GM23338 (cell line): ENCODE measurements around the gene TRIM52. TPM values are rescaled to one million over a fixed set of nuclear protein-coding genes. Genes with fewer than 3 reads are reported as not detected.
A peak's percentile ranks its signal among the peaks of the same experiment; 100 is the strongest.

Source experiments
- ATAC-seq: fragments of 200-7000 bp; cut with Tn5 transposase; 3 replicates; pipeline ENCODE4 v1.9.1; 2020
- DNase-seq: peaks from one replicate; pipeline ENCODE4 v3.0.0-alpha.2; 2015; ENCODE audit warnings: low spot score
- H2AFZ ChIP-seq: fragments of 200-600 bp; sonication (generic); 2 replicates; pipeline ENCODE4 v1.8.0; 2016; ENCODE audit warnings: antibody characterized with exemption, mild to moderate bottlenecking, moderate library complexity
- H3F3A ChIP-seq: fragments of 200-600 bp; sonication (generic); replicated peaks from 2 replicates; pipeline ENCODE4 v1.8.0; 2017; ENCODE audit warnings: antibody characterized with exemption, mixed run types, low read depth
- H3K27ac ChIP-seq: fragments of 200-600 bp; sonication (generic); 2 replicates; pipeline ENCODE4 v1.6.1; 2016; ENCODE audit warnings: low read depth
- H3K27me3 ChIP-seq: fragments of 200-600 bp; sonication (generic); 2 replicates; pipeline ENCODE4 v1.8.0; 2016; ENCODE audit warnings: mild to moderate bottlenecking, mixed run types, moderate library complexity; ENCODE audit not compliant: insufficient read depth
- H3K36me3 ChIP-seq: fragments of 200-600 bp; sonication (generic); 2 replicates; pipeline ENCODE4 v1.8.0; 2016; ENCODE audit warnings: mild to moderate bottlenecking; ENCODE audit not compliant: insufficient read depth
- H3K4me1 ChIP-seq: fragments of 200-600 bp; sonication (generic); 2 replicates; pipeline ENCODE4 v1.8.0; 2016; ENCODE audit warnings: mild to moderate bottlenecking, moderate library complexity; ENCODE audit not compliant: insufficient read depth
- H3K4me2 ChIP-seq: fragments of 200-600 bp; sonication (generic); 2 replicates; pipeline ENCODE4 v1.7.1; 2017; ENCODE audit warnings: mixed run types
- H3K4me3 ChIP-seq: fragments of 200-600 bp; sonication (generic); 2 replicates; pipeline ENCODE4 v1.6.1; 2016; ENCODE audit warnings: mixed run types
- H3K79me2 ChIP-seq: fragments of 200-600 bp; sonication (generic); replicated peaks from 2 replicates; pipeline ENCODE4 v1.8.0; 2017; ENCODE audit warnings: mild to moderate bottlenecking; ENCODE audit not compliant: insufficient read depth
- H3K9me2 ChIP-seq: fragments of 200-600 bp; sonication (generic); 2 replicates; pipeline ENCODE4 v1.8.0; 2017; ENCODE audit not compliant: insufficient read depth
- H4K20me1 ChIP-seq: fragments of 200-600 bp; sonication (generic); replicated peaks from 2 replicates; pipeline ENCODE4 v1.8.0; 2017; ENCODE audit warnings: mild to moderate bottlenecking; ENCODE audit not compliant: insufficient read depth
- H3K27ac Mint-ChIP-seq: 2 replicates; pipeline ENCODE4 v1.8.0; 2020; ENCODE audit warnings: inconsistent platforms, mild to moderate bottlenecking, moderate library complexity, mixed read lengths
- H3K27me3 Mint-ChIP-seq: 3 replicates; pipeline ENCODE4 v1.8.0; 2022; ENCODE audit warnings: low read depth, mild to moderate bottlenecking, moderate library complexity, mixed read lengths, inconsistent platforms; ENCODE audit not compliant: insufficient read depth, poor library complexity
- H3K36me3 Mint-ChIP-seq: 3 replicates; pipeline ENCODE4 v1.8.0; 2021; ENCODE audit warnings: low read depth, mild to moderate bottlenecking, inconsistent platforms, moderate library complexity, mixed read lengths
- H3K4me1 Mint-ChIP-seq: 3 replicates; pipeline ENCODE4 v1.8.0; 2020; ENCODE audit warnings: mild to moderate bottlenecking, inconsistent platforms, mixed read lengths
- H3K4me3 Mint-ChIP-seq: 3 replicates; pipeline ENCODE4 v1.8.0; 2021; ENCODE audit warnings: moderate library complexity, mild to moderate bottlenecking, inconsistent platforms, mixed read lengths
- H3K9me3 Mint-ChIP-seq: 3 replicates; pipeline ENCODE4 v1.8.0; 2020; ENCODE audit warnings: moderate library complexity, mild to moderate bottlenecking, inconsistent platforms, mixed read lengths
- CREB1 ChIP-seq: fragments of 250-450 bp; sonication (Bioruptor Pico); IDR thresholded peaks from 2 replicates; pipeline ENCODE4 v1.5.0; 2020; ENCODE audit warnings: low read depth, mild to moderate bottlenecking, moderate library complexity
- CTCF ChIP-seq, 2 experiments: fragments of 200-600 bp in 1 of 2; sonication (generic) in 1 of 2; conservative IDR thresholded peaks; 2 replicates each; pipeline versions ENCODE4 v1.5.1 to v1.6.1; 2016 to 2017; ENCODE audit warnings: antibody characterized with exemption in 2 of 2, low read depth in 2 of 2, mild to moderate bottlenecking in 2 of 2, moderate library complexity in 1 of 2
- ETS1 ChIP-seq: IDR thresholded peaks from 2 replicates; pipeline ENCODE4 v1.6.1; 2016; ENCODE audit warnings: antibody characterized with exemption
- EZH2 ChIP-seq: fragments of 200-600 bp; sonication (generic); IDR thresholded peaks from one replicate; pipeline ENCODE4 v1.8.0; 2017; ENCODE audit warnings: antibody characterized with exemption, mild to moderate bottlenecking, low read depth; ENCODE audit not compliant: unreplicated experiment
- EZH2phosphoT487 ChIP-seq: fragments of 200-600 bp; sonication (generic); IDR thresholded peaks from one replicate; pipeline ENCODE4 v1.8.1; 2018; ENCODE audit warnings: antibody characterized with exemption; ENCODE audit not compliant: unreplicated experiment
- JUNB ChIP-seq: IDR thresholded peaks from one replicate; pipeline ENCODE4 v1.6.1; 2016; ENCODE audit warnings: antibody characterized with exemption; ENCODE audit not compliant: unreplicated experiment
- NANOG ChIP-seq: IDR thresholded peaks from 2 replicates; pipeline ENCODE4 v1.6.1; 2016; ENCODE audit warnings: antibody characterized with exemption, borderline replicate concordance
- POLR2AphosphoS5 ChIP-seq: IDR thresholded peaks from 2 replicates; pipeline ENCODE4 v1.6.1; 2016; ENCODE audit warnings: antibody characterized with exemption, low read depth
- STAT1 ChIP-seq: IDR thresholded peaks from one replicate; pipeline ENCODE4 v1.6.1; 2016; ENCODE audit warnings: antibody characterized with exemption; ENCODE audit not compliant: unreplicated experiment
- ZNF114 ChIP-seq: fragments of 250-450 bp; sonication (Bioruptor Pico); IDR thresholded peaks from 2 replicates; pipeline ENCODE4 v1.5.0; 2020; ENCODE audit warnings: mild to moderate bottlenecking, moderate library complexity
- ZNF331 ChIP-seq: fragments of 250-450 bp; sonication (Bioruptor Pico); IDR thresholded peaks from 2 replicates; pipeline ENCODE4 v1.5.0; 2020; ENCODE audit warnings: low read depth, mild to moderate bottlenecking, moderate library complexity
- ZNF462 ChIP-seq: fragments of 250-450 bp; sonication (Bioruptor Pico); IDR thresholded peaks from 2 replicates; pipeline ENCODE4 v1.5.0; 2020; ENCODE audit warnings: mild to moderate bottlenecking, moderate library complexity
- polyA plus RNA-seq: library from polyadenylated mRNA; unstranded; fragments of >200 nt; fragmentation: Nextera tagmentation; extraction: Ambion mirVana; gene quantifications from 2 replicates; pipeline ENCODE4 v1.2.1, GENCODE V29; 2016
- total RNA-seq: library from RNA; depleted of rRNA; stranded (reverse); fragments of >200 nt; shearing (Covaris generic); gene quantifications from 2 replicates; pipeline ENCODE4 v1.2.3, GENCODE V29; 2014
- TF ChIP-seq, protein P1 (sequence below): IDR thresholded peaks from one replicate; pipeline ENCODE4 v1.6.1; 2018; ENCODE audit warnings: antibody characterized with exemption; ENCODE audit not compliant: unreplicated experiment

The TRIM52 gene
- total and polyA plus RNA-seq, 2 experiments from 2014 or later = 6.2 to 8.1 TPM

GRCh38 chr5:181221105-181221791 lies 39.7 kb downstream of the TRIM52 start:
- Histone ChIP-seq H3K79me2 (peaks cover 20% of the 10 kb centered on the region), H3K27me3 (peaks cover 6% of the 10 kb centered on the region), H3K4me3 (peak overlapping the region; percentile 66), H3K27ac (no peak overlapping the region), H2AFZ (no peak overlapping the region), H3K9me2 (no peaks in the 10 kb centered on the region), H3K4me2 (peak overlapping the region; percentile 37), H3K36me3 (0 out of 2 replicates have a peak, but pooled peaks cover 4% of the 10 kb centered on the region), H4K20me1 (no peaks in the 10 kb centered on the region; the same call in 1 of the 2 replicates), H3F3A (peaks cover 16% of the 10 kb centered on the region), H3K4me1 (peaks cover 12% of the 10 kb centered on the region; the same call in 1 of the 2 replicates)
- TF ChIP-seq ETS1 (no peak), POLR2AphosphoS5 (no peak), EZH2 (no peak), ZNF331 (no peak), CREB1 (CRISPR knock-in tag) (no peak), EZH2phosphoT487 (no peak), CTCF (conservative IDR thresholded peaks at IDR 0.05; ENCODE audit: low read depth in 2 of 2) (no peak), NANOG (no peak), ZNF462 (no peak), ZNF114 (no peak), JUNB (no peak), STAT1 (no peak)
- TF ChIP-seq, protein P1, sequence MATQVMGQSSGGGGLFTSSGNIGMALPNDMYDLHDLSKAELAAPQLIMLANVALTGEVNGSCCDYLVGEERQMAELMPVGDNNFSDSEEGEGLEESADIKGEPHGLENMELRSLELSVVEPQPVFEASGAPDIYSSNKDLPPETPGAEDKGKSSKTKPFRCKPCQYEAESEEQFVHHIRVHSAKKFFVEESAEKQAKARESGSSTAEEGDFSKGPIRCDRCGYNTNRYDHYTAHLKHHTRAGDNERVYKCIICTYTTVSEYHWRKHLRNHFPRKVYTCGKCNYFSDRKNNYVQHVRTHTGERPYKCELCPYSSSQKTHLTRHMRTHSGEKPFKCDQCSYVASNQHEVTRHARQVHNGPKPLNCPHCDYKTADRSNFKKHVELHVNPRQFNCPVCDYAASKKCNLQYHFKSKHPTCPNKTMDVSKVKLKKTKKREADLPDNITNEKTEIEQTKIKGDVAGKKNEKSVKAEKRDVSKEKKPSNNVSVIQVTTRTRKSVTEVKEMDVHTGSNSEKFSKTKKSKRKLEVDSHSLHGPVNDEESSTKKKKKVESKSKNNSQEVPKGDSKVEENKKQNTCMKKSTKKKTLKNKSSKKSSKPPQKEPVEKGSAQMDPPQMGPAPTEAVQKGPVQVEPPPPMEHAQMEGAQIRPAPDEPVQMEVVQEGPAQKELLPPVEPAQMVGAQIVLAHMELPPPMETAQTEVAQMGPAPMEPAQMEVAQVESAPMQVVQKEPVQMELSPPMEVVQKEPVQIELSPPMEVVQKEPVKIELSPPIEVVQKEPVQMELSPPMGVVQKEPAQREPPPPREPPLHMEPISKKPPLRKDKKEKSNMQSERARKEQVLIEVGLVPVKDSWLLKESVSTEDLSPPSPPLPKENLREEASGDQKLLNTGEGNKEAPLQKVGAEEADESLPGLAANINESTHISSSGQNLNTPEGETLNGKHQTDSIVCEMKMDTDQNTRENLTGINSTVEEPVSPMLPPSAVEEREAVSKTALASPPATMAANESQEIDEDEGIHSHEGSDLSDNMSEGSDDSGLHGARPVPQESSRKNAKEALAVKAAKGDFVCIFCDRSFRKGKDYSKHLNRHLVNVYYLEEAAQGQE = no peak
- Mint-ChIP-seq H3K36me3 (peaks cover 14% of the 10 kb centered on the region; the same call in 2 of the 3 replicates), H3K27ac (no peak overlapping the region), H3K9me3 (peaks cover 16% of the 10 kb centered on the region), H3K27me3 (peaks cover 64% of the 10 kb centered on the region), H3K4me1 (peaks cover 23% of the 10 kb centered on the region), H3K4me3 (peak overlapping the region; percentile 99)
- ATAC-seq (no peak), DNase-seq (peak; percentile 47)
